PFSK-1 (cell line): ENCODE measurements around the gene RNASE7.

Experiments used
- POLR2AphosphoS5 ChIP-seq: IDR thresholded peaks from 2 replicates; pipeline ENCODE4 v1.6.1; 2012; ENCODE audit warnings: low read depth, mild to moderate bottlenecking, control low read depth, low read length, moderate library complexity
- TAF1 ChIP-seq: IDR thresholded peaks from 2 replicates; pipeline ENCODE4 v1.6.1; 2012; ENCODE audit warnings: low read length, control low read depth, borderline replicate concordance; ENCODE audit not compliant: insufficient read depth

DNA sequence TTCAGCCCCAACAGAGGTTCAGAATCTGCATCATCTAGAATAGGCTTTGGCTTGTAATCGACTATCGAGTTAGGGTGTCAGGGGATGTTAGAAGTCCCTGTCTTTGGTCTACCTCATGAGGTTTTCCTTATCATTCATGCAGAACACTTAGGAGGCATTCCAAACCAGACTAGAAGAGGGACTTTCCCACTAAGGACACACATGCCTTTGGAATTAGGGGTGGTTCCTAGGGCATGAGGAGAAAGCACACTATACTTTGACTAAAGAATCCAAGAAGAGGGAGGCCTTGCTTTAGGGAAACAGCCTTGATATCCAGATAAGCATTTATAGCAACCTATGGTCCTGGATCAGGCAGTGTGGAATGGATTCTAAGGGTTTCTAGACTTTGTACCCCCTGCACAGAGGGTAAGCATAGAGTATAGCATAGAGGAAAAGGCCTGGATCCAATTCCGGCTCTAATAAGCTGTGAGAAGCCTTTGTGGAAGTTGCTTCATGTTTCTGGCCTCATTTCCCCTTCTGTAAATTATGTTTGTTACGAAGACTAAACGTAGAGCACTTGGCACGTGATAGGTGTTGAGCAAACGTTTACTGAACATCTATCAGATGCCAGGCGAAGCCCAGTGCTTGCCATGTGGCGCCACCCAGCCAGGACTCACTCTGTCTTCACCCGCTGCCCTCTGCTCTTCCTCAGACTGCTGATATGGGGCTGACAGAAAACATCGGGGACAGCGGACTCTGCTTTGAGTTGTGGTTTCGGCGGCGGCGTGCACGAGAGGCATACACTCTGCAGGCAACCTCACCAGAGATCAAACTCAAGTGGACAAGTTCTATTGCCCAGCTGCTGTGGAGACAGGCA lies 43.1 kb downstream of the RNASE7 start:
- TF ChIP-seq POLR2AphosphoS5 (no peak), TAF1 (no peak)
